ENCODE data around the gene APMAP. TPM values are rescaled to one million over a fixed set of nuclear protein-coding genes. Genes with fewer than 3 reads are reported as not detected.

Gene APMAP
- total RNA-seq, 1 experiment from 2014 or later, result 75.3 TPM

DNA sequence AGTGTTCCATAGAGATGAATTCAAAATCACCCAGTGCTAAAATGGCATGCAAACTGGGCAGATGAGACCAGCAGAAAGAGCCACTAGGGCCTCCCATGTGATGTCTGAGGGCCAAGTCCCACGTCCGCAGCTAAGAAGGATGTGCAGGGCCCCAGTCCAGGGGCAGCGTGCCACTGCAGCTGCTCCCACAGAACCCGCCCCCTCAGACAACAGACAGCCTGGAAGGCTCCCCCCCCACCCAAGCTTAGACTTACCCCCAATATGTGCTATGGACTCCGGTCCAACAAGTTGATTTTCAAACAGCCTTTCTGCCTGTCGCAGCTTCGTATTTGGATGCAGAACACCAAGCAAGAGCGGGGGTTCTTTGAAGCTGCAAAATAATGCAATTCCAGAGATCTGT is 14.0 kb downstream of the APMAP start:
- Mint-ChIP-seq H3K27me3 (ENCODE audit: insufficient read depth, unreplicated experiment) (no peaks in the 10 kb centered on the region), H3K27ac (ENCODE audit: low read depth, unreplicated experiment) (no peak overlapping the region), H3K4me3 (ENCODE audit: unreplicated experiment) (no peak overlapping the region), H3K4me1 (ENCODE audit: insufficient read depth, unreplicated experiment) (no peaks in the 10 kb centered on the region), H3K9me3 (ENCODE audit: unreplicated experiment) (peaks cover 14% of the 10 kb centered on the region), H3K36me3 (ENCODE audit: insufficient read depth, unreplicated experiment) (peaks cover 60% of the 10 kb centered on the region)
- no TSS peak for BruUV-seq (replicated peaks)
- TF ChIP-seq, protein P1, sequence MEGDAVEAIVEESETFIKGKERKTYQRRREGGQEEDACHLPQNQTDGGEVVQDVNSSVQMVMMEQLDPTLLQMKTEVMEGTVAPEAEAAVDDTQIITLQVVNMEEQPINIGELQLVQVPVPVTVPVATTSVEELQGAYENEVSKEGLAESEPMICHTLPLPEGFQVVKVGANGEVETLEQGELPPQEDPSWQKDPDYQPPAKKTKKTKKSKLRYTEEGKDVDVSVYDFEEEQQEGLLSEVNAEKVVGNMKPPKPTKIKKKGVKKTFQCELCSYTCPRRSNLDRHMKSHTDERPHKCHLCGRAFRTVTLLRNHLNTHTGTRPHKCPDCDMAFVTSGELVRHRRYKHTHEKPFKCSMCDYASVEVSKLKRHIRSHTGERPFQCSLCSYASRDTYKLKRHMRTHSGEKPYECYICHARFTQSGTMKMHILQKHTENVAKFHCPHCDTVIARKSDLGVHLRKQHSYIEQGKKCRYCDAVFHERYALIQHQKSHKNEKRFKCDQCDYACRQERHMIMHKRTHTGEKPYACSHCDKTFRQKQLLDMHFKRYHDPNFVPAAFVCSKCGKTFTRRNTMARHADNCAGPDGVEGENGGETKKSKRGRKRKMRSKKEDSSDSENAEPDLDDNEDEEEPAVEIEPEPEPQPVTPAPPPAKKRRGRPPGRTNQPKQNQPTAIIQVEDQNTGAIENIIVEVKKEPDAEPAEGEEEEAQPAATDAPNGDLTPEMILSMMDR (IDR thresholded peaks at IDR 0.05; ENCODE audit: unreplicated experiment), result no peak
- ChIA-PET POLR2A (interaction anchor here (0.5 to 1.7 kb wide), 2 partner anchors 10 to 195 kb away, joined by 3 read pairs; no protein-coding TSS in a partner anchor), CTCF (interaction anchor here (1.3 to 1.4 kb wide), 2 partner anchors 16 to 48 kb away, joined by 6 read pairs; no protein-coding TSS in a partner anchor)
- intact Hi-C loops (cut with micrococcal nuclease), result no loop called here
- DNase-seq (ENCODE audit: unreplicated experiment), result no peak

DNA sequence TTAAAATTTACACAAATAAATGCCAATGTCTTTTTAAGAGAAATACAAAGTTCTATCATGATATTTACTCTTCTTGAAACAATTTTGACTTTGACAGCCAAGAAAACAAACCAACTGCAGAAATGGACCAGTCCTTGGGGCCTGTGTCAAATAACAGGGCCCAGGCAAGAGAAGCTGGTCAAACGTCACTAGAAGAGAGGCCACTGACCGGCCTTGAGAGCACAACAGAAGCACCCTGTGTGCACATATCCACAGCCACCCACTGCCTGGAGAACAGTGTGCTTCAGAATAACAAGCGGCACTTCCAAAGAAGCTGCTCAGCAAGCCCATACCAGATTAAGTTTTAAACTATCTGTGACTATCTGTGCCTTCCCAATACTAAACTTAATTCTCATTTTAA is 14.8 kb downstream of the APMAP start:
- no TSS peak for BruUV-seq (replicated peaks)
- TF ChIP-seq, protein P1 (IDR thresholded peaks at IDR 0.05; ENCODE audit: unreplicated experiment), result no peak
- no peak overlapping the region for H3K27ac Mint-ChIP-seq (ENCODE audit: low read depth, unreplicated experiment)
- ChIA-PET CTCF (interaction anchor here (0.7 to 1.6 kb wide), 5 partner anchors 16 to 640 kb away, joined by 3 to 6 read pairs (median 5); no protein-coding TSS in a partner anchor), POLR2A (interaction anchor here (1.2 to 1.7 kb wide), 2 partner anchors 9 to 10 kb away, joined by 3 to 4 read pairs; no protein-coding TSS in a partner anchor)
- intact Hi-C loops (cut with micrococcal nuclease), result no loop called here
- no peak overlapping the region for H3K4me3 Mint-ChIP-seq (ENCODE audit: unreplicated experiment)
- no peaks in the 10 kb centered on the region for H3K27me3 Mint-ChIP-seq (ENCODE audit: insufficient read depth, unreplicated experiment)
- peaks cover 14% of the 10 kb centered on the region for H3K9me3 Mint-ChIP-seq (ENCODE audit: unreplicated experiment)
- H3K36me3 Mint-ChIP-seq (ENCODE audit: insufficient read depth, unreplicated experiment), result peaks cover 60% of the 10 kb centered on the region
- no peaks in the 10 kb centered on the region for H3K4me1 Mint-ChIP-seq (ENCODE audit: insufficient read depth, unreplicated experiment)
- no peak for DNase-seq (ENCODE audit: unreplicated experiment)

DNA sequence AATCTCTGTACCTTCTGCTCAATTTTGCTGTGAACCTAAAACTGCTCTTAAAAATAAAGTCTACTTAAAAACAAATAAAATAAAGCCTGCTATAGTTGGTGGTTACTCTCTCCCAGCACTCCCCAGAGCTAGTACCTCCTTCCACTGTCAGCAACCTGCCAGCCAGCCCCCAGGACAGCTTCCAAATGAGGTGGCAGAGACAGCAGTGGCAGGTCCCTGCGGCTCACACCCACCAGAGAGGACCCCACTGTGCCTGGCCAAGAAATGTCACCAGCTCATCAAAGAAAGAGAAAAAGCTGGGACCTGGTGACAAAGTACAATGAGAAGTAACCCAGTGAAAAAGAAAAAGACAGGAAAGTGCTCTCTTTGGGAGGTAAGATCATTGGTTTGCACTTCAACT is 15.2 kb downstream of the APMAP start:
- H3K4me3 Mint-ChIP-seq (ENCODE audit: unreplicated experiment), result no peak overlapping the region
- BruUV-seq (replicated peaks), result no TSS peak
- H3K4me1 Mint-ChIP-seq (ENCODE audit: insufficient read depth, unreplicated experiment), result no peaks in the 10 kb centered on the region
- no peak for DNase-seq (ENCODE audit: unreplicated experiment)
- CTCF ChIA-PET, result interaction anchor here (0.7 to 1.6 kb wide), 5 partner anchors 47 to 640 kb away, joined by 3 to 6 read pairs (median 3); no protein-coding TSS in a partner anchor
- POLR2A ChIA-PET, result interaction anchor here (1.2 to 1.7 kb wide), 3 partner anchors 9 to 1321 kb away, joined by 3 to 4 read pairs (median 3); no protein-coding TSS in a partner anchor
- intact Hi-C loops (cut with micrococcal nuclease), result no loop called here
- H3K27me3 Mint-ChIP-seq (ENCODE audit: insufficient read depth, unreplicated experiment), result no peaks in the 10 kb centered on the region
- TF ChIP-seq, protein P1 (IDR thresholded peaks at IDR 0.05; ENCODE audit: unreplicated experiment), result no peak
- no peak overlapping the region for H3K27ac Mint-ChIP-seq (ENCODE audit: low read depth, unreplicated experiment)
- peaks cover 58% of the 10 kb centered on the region for H3K36me3 Mint-ChIP-seq (ENCODE audit: insufficient read depth, unreplicated experiment)
- H3K9me3 Mint-ChIP-seq (ENCODE audit: unreplicated experiment), result peaks cover 14% of the 10 kb centered on the region

DNA sequence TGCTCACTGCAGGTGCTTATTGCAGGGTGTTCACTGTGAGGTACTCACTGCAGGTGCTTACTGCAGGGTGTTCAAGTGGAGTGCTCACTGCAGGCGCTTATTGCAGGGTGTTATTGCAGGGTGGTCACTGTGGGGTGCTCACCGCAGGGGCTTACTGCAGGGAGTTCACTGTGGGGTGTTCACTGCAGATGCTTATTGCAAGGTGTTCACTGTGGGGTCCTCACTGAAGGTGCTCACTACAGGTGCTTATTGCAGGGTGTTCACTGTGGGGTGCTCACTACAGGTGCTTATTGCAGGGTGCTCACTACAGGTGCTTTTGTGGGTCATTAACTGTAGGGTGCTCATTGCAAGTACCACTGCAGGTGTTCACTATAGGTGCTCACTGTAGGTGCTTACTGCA is 20.2 kb downstream of the APMAP start:
- intact Hi-C loops (cut with micrococcal nuclease), result no loop called here
- CTCF ChIA-PET, result no interaction called here
- Mint-ChIP-seq H3K4me3 (ENCODE audit: unreplicated experiment) (no peak overlapping the region), H3K4me1 (ENCODE audit: insufficient read depth, unreplicated experiment) (no peaks in the 10 kb centered on the region), H3K36me3 (ENCODE audit: insufficient read depth, unreplicated experiment) (peaks cover 69% of the 10 kb centered on the region), H3K27ac (ENCODE audit: low read depth, unreplicated experiment) (no peak overlapping the region), H3K9me3 (ENCODE audit: unreplicated experiment) (peaks cover 14% of the 10 kb centered on the region), H3K27me3 (ENCODE audit: insufficient read depth, unreplicated experiment) (no peaks in the 10 kb centered on the region)
- POLR2A ChIA-PET, result no interaction called here
- DNase-seq (ENCODE audit: unreplicated experiment), result no peak
- BruUV-seq (replicated peaks), result no TSS peak
- TF ChIP-seq, protein P1 (IDR thresholded peaks at IDR 0.05; ENCODE audit: unreplicated experiment), result no peak

Data from MCF 10A (cell line).